NCI-H510A treated with DMSO at 0.1 percent for 48 hours (cell line): ENCODE data around the gene FYCO1.

ENCODE experiments used
- DNase-seq: peaks from one replicate; lab custom pipeline; 2025; lab: John Stamatoyannopoulos, UW

FYCO1 gene

GRCh38 chr3:45984331-45985312, 11.0 kb downstream of the FYCO1 start:
- DNase-seq, result no peak

- no peak for DNase-seq
Observed at GRCh38 chr3:45983770-45984169, 11.9 kb downstream of the FYCO1 start.

- DNase-seq, result no peak
Observed at GRCh38 chr3:45981346-45982074, 14.1 kb downstream of the FYCO1 start.

GRCh38 chr3:45980819-45981218, 14.8 kb downstream of the FYCO1 start:
- no peak for DNase-seq

- no peak for DNase-seq
Observed at GRCh38 chr3:45980229-45980813, 15.3 kb downstream of the FYCO1 start.

GRCh38 chr3:45979378-45979777, 16.2 kb downstream of the FYCO1 start:
- DNase-seq, result no peak

- DNase-seq, result peak; percentile 58
Observed at GRCh38 chr3:45978006-45978761, 17.4 kb downstream of the FYCO1 start.

GRCh38 chr3:45976191-45977091, 19.2 kb downstream of the FYCO1 start:
- no peak for DNase-seq

GRCh38 chr3:45975686-45976085, 19.9 kb downstream of the FYCO1 start:
- no peak for DNase-seq

- DNase-seq, result no peak
Observed at GRCh38 chr3:45974686-45975085, 20.9 kb downstream of the FYCO1 start.

- no peak for DNase-seq
Observed at GRCh38 chr3:45972534-45973402, 22.9 kb downstream of the FYCO1 start.

- DNase-seq, result no peak
Observed at GRCh38 chr3:45969953-45970352, 25.7 kb downstream of the FYCO1 start.

- DNase-seq, result no peak
Observed at GRCh38 chr3:45969116-45969515, 26.5 kb downstream of the FYCO1 start.

GRCh38 chr3:45968706-45969105, 26.9 kb downstream of the FYCO1 start:
- no peak for DNase-seq

GRCh38 chr3:45968149-45968548, 27.5 kb downstream of the FYCO1 start:
- no peak for DNase-seq

GRCh38 chr3:45967724-45968123, 27.9 kb downstream of the FYCO1 start:
- no peak for DNase-seq

- DNase-seq, result no peak
Observed at GRCh38 chr3:45966950-45967640, 28.5 kb downstream of the FYCO1 start.

- no peak for DNase-seq
Observed at GRCh38 chr3:45966371-45966791, 29.2 kb downstream of the FYCO1 start.

- DNase-seq, result no peak
Observed at GRCh38 chr3:45965653-45966052, 30.0 kb downstream of the FYCO1 start.
